Activated CD8-positive, alpha-beta memory T cell treated with anti-CD3 and anti-CD28 coated beads for 4 hours (primary cell): Measurements from ENCODE around the gene KCNK2.

ENCODE experiments used
- DNase-seq, 2 donors: peaks; one replicate each; pipeline ENCODE4 v3.0.0-alpha.2; 2020; ENCODE audit warnings: low read depth in 2 of 2

Gene KCNK2, protein sequence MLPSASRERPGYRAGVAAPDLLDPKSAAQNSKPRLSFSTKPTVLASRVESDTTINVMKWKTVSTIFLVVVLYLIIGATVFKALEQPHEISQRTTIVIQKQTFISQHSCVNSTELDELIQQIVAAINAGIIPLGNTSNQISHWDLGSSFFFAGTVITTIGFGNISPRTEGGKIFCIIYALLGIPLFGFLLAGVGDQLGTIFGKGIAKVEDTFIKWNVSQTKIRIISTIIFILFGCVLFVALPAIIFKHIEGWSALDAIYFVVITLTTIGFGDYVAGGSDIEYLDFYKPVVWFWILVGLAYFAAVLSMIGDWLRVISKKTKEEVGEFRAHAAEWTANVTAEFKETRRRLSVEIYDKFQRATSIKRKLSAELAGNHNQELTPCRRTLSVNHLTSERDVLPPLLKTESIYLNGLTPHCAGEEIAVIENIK

DNA sequence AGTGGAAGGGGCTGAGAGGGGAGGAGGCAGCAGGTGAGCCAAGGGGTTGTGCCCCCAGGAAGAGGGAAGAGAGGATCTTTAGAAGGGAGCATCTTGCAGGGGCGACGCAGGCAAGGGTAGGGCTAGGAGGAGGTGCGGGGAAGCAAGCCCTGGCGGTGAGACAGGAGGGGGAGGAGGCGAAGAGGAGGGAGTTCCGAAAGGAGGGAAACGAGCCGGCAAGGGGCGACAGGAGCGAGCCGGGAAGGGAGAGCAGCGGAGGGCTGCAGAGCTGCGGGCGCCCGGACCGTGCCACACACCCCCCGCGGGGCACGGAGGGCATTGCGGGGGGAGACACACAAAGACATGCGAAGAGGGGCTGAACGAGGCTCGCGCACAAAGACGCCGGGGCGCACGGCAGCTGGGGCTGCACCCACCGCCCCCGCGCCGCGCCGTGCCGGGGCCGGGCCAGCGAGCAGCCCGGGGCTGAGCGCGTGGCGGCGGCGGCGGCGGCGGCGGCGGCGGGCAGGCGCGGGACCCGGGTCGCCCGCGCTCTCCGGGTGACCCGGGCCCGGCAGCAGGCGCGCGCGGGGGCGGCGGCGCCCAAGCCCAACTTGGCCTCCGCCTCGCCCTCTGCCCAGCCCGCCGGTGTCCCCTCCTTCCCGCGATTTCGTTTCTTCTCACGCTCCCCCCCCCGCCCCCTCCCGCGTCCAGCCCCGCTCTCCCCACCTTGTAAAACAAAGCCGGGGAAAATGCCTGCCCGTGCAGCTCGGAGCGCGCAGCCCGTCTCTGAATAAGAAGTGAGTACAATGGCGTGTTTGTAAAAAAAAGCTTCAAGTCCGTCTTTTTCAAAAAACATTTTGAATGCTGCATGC is at the start of gene KCNK2:
KCNK2 (plus strand) TSS at position 206 of the 851 bp plus-strand sequence. CDS start 649 bp downstream, outside the sequence.
- DNase-seq = no peak

DNA sequence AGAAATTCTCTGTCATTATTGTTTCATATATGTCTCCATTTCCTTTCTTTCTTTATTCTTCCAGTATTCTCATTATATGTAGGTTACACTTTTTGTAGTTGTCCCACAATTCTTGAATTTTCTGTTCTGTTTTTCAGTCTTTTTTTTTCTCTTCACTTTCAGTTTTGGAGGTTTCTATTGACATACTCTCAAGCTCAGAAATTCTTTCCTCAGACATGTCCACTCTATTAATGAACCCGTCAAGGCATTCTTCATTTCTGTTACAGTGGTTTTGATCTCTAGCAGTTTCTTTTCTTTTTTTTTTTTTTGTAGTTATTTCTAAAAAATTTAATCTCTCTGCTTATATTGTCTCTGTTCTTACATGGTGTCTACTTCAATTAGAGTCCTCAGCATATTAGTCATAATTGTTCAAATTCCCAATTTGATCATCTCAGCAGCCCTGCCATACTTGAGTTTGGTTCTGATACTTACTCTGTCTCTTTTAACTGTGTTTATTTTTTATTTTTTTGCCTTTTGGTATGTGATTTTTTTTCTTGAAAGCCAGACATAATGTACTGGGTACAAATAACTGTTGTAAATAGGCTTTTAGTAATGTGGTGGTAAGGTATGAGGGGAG is 49.5 kb upstream of the KCNK2 start:
- no peak for DNase-seq

GRCh38 chr1:215040190-215040589 is 42.3 kb upstream of the KCNK2 start:
- no peak for DNase-seq

DNA sequence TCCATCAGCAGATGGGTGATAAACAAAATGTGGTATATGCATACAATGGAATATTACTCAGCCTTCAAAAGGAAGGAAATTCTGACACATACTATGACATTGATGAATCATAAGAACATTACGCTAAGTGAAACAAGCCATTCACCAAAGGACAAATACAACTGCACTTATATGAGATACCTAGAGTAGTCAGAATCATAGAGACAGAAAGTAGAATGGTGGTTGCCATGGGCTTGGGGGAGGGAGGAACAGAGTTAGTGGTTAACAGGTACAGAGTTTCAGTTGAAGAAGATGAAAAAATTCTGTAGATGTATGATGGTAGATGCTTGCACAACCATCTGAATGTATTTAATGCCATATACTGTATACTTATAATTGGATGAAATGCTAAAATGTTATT is 39.1 kb upstream of the KCNK2 start:
- no peak for DNase-seq

DNA sequence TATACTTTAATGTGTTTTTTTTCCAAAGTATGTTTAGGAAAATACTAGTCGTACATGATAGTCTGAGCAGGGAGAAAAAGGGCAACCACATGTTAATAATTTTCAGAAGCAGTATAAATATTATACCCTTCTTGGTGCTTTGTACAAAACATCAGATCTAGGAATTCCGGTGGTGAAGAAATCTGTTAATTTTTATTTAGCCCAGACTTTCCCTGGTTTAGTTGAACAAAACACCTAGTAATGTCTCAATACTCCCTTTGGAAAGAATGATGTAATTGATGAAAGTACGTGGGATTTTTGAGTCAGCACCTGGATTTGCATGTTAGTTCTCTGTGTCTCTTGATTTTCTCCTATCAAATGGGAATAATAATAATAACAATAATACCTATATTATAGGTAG is 38.4 kb upstream of the KCNK2 start:
- DNase-seq = no peak

GRCh38 chr1:215045698-215046308 is 36.7 kb upstream of the KCNK2 start:
- no peak for DNase-seq

GRCh38 chr1:215052256-215053015 is 30.1 kb upstream of the KCNK2 start:
- no peak for DNase-seq

GRCh38 chr1:215054266-215054665 is 28.3 kb upstream of the KCNK2 start:
- DNase-seq = no peak

GRCh38 chr1:215055281-215055935 is 27.1 kb upstream of the KCNK2 start:
- no peak for DNase-seq

- DNase-seq = no peak
These were observed 26.0 kb upstream of the KCNK2 start for GRCh38 chr1:215056584-215056983.

GRCh38 chr1:215059947-215060346 is 22.6 kb upstream of the KCNK2 start:
- DNase-seq = no peak

- DNase-seq = no peak
These were observed 18.2 kb upstream of the KCNK2 start for GRCh38 chr1:215064327-215064726.

- DNase-seq = no peak
These were observed 11.5 kb upstream of the KCNK2 start for GRCh38 chr1:215071078-215071477.

DNA sequence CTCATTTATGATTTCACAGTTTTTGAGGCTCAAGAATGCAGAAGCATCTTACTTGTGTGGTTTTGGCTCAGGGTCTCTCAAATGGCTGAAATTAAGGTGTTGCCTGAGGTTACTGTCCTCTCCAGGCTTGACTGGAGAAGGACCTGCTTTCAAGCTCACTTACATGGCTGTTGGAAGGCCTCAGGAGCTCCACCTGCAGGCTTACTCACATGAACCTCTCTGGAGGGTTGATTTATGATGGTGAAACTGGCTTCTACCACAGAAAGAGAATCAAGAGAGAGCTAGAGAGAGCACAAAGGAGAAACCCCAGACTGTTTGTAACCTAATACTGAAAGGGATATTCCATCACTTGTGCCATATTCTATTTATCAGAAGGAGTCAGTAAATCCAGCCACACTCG is 6.2 kb upstream of the KCNK2 start:
- no peak for DNase-seq

GRCh38 chr1:215079456-215079855 is 3.1 kb upstream of the KCNK2 start:
- no peak for DNase-seq

- DNase-seq = no peak
These were observed 641 bp upstream of the KCNK2 start for GRCh38 chr1:215081661-215082531.

DNA sequence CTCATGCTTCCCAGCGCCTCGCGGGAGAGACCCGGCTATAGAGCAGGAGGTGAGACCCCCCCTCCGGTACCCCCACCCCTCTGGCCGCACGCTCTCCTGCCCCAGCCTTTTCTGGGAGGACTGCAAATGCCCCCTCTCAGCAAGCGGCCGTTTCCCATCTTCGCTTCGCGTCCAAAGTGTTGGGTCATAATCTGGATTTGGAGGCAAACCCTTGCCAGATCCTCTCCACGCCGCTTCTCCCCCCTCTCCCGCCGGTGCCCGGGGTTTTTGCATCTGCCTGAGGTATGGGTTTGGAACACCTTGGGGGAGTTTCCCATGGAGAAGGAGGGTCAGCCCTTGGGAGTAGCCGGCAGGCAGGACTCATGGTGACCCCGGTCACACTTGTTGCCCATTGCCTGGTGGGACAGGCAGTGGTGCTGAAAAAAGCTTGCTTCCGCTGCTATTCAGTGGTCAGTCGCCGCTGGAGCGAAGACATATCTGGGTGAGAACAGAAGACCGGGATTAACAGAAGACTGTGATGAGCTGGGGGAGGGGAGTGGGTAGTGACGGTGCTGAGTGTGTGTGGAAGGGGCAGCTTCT is 935 bp downstream of the KCNK2 start:
- no peak for DNase-seq

- DNase-seq = no peak
These were observed 2.1 kb downstream of the KCNK2 start for GRCh38 chr1:215084621-215085020.

DNA sequence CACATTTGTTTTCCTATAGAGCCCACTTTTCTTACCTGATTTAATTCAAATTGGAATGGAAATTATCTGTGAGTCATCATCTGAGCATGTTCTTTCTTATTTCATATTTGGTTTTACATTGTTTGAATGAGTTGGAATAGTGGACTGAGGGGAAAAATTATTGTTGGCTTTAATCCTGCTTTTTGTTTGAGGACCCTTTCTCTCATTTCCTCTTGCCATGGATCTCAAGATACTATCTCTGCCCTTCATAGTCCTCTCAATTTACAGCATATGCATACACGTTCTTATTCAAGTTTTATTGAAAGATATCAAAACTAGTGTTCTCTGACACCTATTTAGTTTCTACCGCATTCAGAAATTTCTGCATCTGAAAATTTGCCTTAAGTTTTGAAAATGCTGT is 5.1 kb downstream of the KCNK2 start:
- DNase-seq = no peak
